GM12872 (cell line): Measurements from ENCODE around the gene NPHP1.

ENCODE experiments used
- CTCF ChIP-seq: IDR thresholded peaks from 3 replicates; pipeline ENCODE4 v1.5.1; 2011; ENCODE audit warnings: low read depth, mild to moderate bottlenecking, low read length, moderate library complexity; ENCODE audit not compliant: insufficient read depth

The NPHP1 gene

GRCh38 chr2:110173523-110173922, 31.3 kb downstream of the NPHP1 start:
- no peak for TF ChIP-seq CTCF

- TF ChIP-seq CTCF: no peak
Observed at GRCh38 chr2:110172506-110172905, 32.3 kb downstream of the NPHP1 start.

- TF ChIP-seq CTCF: no peak
Observed at GRCh38 chr2:110170102-110170501, 34.7 kb downstream of the NPHP1 start.

GRCh38 chr2:110167326-110168000, 37.4 kb downstream of the NPHP1 start:
- no peak for TF ChIP-seq CTCF

GRCh38 chr2:110166266-110166665, 38.5 kb downstream of the NPHP1 start:
- no peak for TF ChIP-seq CTCF

GRCh38 chr2:110157153-110157793, 47.5 kb downstream of the NPHP1 start:
- peak; percentile 68 for TF ChIP-seq CTCF

GRCh38 chr2:110153416-110153815, 51.4 kb downstream of the NPHP1 start:
- TF ChIP-seq CTCF: no peak
